ENCODE data around the gene SHISA9.

Gene SHISA9

DNA sequence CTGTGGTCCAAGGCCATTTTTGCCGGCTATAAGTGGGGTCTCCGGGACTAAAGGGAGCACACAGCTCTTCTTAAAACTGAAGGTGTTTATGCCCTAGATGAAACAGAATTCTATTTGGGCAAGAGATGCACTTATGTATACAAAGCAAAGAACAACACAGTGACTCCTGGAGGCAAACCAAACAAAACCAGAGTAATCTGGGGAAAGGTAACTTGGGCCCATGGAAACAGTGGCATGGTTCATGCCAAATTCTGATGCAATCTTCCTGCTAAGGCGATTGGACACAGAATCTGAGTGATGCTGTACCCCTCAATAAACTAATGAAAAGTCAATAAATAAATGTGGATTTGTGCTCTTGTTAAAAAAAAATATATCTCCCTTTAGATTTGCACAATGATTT, 20.2 kb upstream of the SHISA9 start:
- no peak for TF ChIP-seq CTCF (IDR thresholded peaks at IDR 0.05)
- Histone ChIP-seq H3K4me3 (no peak overlapping the region), H3K27ac (no peak overlapping the region)
- DNase-seq (ENCODE audit: low spot score), result no peak

- Histone ChIP-seq H3K27ac (no peak overlapping the region), H3K4me3 (no peak overlapping the region)
- no peak for TF ChIP-seq CTCF (IDR thresholded peaks at IDR 0.05)
- no peak for DNase-seq (ENCODE audit: low spot score)
Observed at GRCh38 chr16:12881740-12882139, 19.7 kb upstream of the SHISA9 start.

DNA sequence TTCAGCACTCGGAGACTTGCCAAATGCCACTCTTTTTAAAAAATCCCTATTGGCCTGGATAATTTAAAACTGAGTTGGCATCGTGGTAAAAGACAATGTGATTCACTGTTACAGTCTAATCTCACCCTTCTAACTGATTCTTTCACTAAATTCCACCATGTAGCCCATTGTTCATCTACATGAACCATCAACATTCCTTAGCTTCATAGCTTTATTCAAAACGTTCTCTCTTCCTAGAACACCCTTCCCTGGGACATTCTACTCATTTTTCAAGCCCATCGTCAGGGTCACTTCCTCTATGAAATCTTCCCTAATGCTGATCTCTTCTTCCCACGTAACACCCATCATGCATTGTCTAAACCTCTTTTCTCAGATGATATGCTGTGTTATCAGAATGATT, 15.7 kb upstream of the SHISA9 start:
- H3K4me3 ChIP-seq, result no peak overlapping the region
- no peak for TF ChIP-seq CTCF (IDR thresholded peaks at IDR 0.05)
- no peak overlapping the region for H3K27ac ChIP-seq
- DNase-seq (ENCODE audit: low spot score), result no peak

- no peak for DNase-seq (ENCODE audit: low spot score)
- no peak overlapping the region for H3K4me3 ChIP-seq
- TF ChIP-seq CTCF (IDR thresholded peaks at IDR 0.05), result no peak
- H3K27ac ChIP-seq, result no peak overlapping the region
Observed at GRCh38 chr16:12891836-12892235, 9.6 kb upstream of the SHISA9 start.

DNA sequence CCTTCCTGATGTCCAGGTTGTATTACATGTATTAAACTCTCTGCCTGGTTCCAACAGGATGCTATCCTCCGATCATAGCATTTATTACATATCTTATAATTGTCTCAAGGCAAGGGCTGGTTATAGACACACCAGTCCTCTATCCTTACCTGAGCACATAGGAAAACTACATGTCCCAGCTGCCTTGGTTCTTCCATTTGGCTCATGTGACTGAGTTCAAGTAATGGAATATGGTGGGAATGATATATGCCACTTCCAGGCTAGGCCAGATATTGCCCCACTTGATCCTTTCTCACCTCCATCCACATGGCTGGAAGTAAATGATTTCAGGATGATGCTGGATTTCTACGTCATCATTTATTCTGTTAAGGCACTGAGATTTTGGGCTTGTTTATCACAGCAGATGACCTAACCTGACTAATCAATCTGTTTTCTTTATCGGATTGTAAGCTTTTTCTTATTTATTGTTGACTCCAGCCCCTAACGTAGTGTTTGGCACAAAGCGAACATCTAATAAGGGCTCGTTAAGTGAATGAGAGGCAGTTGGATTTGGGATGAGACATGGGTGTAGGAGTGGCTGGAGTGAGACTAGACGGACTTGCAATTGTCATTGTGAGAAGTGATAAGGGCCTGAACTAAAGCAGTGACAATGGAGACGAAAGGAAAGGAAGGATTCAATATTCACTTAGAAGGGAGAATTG, 8.2 kb upstream of the SHISA9 start:
- TF ChIP-seq CTCF (IDR thresholded peaks at IDR 0.05), result no peak
- DNase-seq (ENCODE audit: low spot score), result no peak
- no peak overlapping the region for H3K27ac ChIP-seq
- H3K4me3 ChIP-seq, result no peak overlapping the region

DNA sequence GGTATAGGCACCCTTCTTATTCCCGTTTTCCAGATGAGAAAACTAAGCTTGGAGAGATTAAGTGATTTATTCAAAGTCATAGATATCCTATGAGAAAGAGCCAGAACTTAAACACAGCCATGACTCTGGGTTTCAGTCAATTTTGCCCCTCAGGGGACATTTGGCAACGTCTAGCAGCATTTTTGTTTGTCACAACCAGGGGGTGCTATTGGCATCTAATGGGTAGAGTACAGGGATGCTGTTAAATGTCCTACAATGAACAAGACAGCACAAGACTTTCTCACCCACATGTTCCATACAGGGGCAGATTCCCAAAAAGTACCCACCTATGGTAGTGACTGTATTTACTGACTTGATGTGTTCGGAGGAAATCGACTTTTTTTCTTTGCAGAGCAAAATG, 4.8 kb upstream of the SHISA9 start:
- H3K4me3 ChIP-seq, result no peak overlapping the region
- no peak overlapping the region for H3K27ac ChIP-seq
- TF ChIP-seq CTCF (IDR thresholded peaks at IDR 0.05), result no peak
- no peak for DNase-seq (ENCODE audit: low spot score)

GRCh38 chr16:12898551-12898950, 2.8 kb upstream of the SHISA9 start:
- TF ChIP-seq CTCF (IDR thresholded peaks at IDR 0.05), result no peak
- no peak for DNase-seq (ENCODE audit: low spot score)
- no peak overlapping the region for H3K4me3 ChIP-seq
- no peak overlapping the region for H3K27ac ChIP-seq
